NCI-H345 (cell line): Measurements from ENCODE around the gene PRODH.
"Not testable (repeated sequence)": the region's sequence is repeated elsewhere in the genome, so short reads cannot be mapped to it uniquely, and the experiment has no call there.

Source experiments
- DNase-seq: peaks from one replicate; lab custom pipeline; 2025; lab: John Stamatoyannopoulos, UW

The PRODH gene

DNA sequence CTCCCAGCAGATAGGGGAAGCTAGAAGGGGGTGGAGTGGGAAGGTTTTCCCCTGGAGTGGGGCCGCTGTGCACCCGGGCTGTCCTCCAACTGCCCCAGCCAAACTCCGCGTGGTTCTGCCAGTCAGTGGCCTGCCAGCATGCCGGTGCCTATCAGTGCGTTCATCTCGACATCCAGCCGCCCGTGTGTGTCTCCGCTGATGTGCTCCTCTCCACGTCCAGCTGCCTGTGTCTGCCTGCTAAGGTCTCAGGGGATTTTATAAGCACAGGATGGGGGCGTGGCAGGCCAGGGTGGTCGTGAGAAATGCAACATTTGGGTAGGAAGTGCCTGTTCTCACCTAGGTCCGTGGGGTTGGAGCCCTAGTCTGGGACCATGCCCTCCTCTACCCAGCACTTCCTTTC lies 17.0 kb upstream of the PRODH start:
- DNase-seq: not testable (repeated sequence)

DNA sequence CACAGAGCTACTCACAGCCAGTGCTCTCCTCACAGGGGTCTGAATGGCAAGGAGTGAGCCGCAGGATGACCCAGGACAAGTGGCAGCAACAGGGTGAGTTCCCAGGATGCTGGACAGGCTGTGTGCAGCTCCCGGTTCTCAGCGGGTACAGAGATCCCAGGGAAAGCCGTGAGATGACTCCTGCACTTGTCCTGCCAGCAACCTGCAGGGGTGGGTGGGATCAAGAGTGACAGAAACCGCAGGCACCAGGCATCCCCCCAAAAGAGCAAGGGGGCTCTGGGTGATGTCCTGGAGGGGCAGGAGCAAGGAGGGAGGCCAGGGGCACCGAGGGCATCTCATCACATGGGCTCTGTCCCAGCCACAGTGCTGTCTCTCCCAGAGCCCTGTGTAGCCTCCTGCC lies 15.9 kb upstream of the PRODH start:
- no peak for DNase-seq

DNA sequence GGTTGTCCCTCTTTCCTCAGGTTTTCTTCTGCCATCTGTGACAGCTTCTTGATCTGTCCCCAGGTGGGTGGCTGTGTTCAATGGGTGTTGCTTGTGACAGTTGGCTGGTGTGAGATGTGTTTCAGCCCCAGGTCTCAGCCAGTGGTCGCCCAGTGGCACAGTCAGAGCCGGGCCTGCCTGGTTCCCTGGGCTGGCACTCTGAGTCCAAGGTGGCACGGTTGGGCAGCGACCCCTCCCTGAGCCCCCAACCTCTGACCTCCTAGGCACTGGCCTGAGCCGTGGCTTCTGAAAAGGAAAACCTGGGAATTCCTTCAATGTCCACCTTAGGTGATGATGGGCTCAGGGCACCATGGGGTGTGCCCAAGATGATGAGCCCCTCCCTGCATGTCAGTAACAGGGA lies 14.0 kb upstream of the PRODH start:
- no peak for DNase-seq

DNA sequence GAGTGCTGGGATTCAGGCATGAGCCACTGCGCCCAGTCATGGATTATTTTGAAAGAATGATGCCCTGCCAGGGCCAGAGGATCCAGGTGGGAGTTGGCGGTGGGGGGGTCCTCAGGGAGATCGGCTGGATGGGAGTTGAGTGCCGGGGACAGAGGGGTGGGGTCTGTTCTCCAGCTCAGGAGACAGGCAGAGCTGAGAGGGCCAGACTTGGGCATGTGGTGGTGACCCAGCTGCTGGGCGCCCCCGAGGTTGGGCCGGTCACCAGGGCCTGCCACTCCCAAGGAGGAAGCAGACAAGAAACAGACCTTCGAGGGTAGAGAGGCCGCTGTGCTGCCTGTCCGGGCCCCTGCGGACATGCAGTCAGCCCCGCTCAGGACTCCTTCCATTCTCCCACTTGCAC lies 11.8 kb upstream of the PRODH start:
- DNase-seq: no peak

DNA sequence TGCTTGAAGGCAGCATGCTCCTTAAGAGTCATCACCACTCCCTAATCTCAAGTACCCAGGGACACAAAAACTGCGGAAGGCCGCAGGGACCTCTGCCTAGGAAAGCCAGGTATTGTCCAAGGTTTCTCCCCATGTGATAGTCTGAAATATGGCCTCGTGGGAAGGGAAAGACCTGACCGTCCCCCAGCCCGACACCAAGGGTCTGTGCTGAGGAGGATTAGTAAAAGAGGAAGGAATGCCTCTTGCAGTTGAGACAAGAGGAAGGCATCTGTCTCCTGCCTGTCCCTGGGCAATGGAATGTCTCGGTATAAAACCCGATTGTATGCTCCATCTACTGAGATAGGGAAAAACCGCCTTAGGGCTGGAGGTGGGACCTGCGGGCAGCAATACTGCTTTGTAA lies 11.0 kb upstream of the PRODH start:
- not testable (repeated sequence) for DNase-seq

DNA sequence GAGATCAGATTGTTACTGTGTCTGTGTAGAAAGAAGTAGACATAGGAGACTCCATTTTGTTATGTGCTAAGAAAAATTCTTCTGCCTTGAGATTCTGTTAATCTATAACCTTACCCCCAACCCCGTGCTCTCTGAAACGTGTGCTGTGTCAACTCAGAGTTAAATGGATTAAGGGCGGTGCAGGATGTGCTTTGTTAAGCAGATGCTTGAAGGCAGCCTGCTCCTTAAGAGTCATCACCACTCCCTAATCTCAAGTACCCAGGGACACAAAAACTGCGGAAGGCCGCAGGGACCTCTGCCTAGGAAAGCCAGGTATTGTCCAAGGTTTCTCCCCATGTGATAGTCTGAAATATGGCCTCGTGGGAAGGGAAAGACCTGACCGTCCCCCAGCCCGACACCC lies 2.6 kb upstream of the PRODH start:
- not testable (repeated sequence) for DNase-seq

DNA sequence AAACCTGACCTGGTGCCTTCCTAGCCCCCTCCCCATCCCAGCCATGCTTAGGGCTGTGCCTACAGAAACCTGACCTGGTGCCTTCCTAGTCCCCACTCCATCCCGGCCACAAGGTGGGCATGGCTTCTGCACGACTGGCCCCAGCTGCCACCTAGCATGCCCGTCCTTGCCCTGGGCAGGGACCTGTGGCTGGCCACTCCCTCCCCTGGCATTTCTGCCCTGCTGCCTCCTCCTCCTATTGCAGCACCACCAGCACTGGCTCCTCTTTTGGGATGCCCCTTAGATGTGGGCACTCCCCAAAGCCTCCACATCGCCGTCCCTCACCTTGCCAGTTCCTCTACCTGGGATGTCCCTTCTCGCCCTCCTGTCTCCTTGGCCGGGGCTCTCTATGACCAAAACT lies 1.4 kb downstream of the PRODH start:
- DNase-seq: not testable (repeated sequence)

DNA sequence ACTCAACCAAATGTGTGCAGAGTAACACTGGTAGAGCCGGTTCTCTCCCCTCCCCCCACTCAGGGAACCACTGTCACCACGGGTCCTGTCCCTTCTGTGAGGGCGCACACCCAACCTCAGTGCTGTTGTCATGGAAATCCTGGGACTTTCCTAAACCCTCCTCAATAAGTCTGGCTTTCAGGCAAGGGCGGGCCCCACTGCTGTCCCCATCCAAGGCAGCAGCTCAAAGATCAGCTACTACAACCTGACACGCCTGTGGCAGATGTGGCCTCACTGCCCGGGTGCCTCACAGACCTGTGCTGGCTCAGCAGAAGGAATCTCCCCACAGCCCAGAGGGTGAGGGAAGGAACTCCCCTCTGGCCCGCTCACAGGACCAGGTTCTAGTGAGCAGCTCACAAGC lies 2.2 kb downstream of the PRODH start:
- DNase-seq: no peak

DNA sequence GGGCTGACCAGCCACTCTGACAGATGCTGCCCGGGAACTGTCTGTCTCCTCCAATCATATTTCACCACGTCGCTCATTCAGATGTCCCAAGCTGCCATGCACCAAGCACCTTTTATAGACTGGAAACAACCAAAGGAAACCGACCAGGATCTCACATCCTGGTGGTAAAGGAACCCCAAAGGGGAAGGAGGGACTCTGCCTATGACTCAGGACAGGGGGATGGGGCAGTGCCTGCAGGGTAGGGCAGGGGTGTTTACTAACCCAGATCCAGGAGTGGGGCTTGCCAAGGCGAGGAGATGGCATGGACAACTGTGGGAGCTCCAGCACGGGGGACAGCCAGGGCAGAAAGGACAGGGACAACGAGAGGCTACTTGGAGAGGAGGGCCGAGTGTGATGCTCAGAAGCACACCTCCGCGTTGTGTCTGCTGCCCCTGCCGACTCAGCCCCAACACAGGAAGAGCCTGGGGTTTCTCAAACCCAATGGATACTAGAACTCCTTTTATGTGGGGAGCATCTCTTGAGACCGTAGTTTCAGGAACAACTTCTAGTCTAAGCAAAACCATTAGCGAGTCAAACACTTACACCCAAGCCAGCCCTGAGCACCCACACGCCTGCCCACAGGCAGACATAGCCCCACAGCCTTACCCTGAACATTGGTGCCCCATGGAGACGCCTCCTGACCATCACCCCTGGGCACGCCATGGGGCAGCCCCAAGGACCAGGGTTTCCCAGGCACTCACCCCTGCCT lies 4.0 kb downstream of the PRODH start:
- DNase-seq: no peak

DNA sequence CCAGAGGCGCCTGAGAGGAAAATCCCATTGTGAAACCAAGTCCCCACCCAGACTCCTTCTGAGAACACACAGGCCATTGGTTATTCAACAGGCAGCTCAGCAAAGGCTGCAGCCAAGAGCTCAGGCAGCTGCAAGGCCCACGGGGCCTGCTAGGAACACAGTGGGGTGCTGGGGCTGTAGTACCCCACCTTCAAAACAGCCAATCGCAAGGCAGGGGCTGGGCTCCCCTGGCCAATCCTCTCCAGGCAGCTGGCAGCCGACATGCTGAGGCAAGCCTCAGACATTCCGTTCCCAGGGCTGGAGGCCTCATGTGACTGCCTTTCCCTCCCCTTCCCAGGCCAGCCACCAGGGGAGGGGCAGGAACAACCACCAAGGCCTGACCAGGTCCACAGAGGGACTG lies 6.6 kb downstream of the PRODH start:
- DNase-seq: no peak

DNA sequence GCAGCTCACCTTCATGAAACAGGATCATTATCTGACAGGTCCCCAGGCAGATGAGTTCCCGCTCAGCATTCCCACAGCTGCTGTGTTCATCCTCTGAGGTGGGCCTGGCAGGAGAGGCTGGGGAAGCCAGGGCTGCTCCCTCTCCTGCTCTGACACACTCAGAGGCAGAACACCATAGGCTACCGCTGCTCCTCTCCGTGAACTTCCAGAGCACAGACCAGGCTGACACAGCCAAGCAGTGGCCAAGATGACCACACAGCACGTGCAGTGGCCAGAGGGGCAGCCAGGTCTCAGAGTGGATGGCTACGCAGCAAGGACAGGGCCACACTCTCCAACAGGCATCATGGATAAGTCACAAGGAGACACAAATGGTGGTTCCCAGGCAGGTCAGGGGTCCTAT lies 8.5 kb downstream of the PRODH start:
- no peak for DNase-seq

DNA sequence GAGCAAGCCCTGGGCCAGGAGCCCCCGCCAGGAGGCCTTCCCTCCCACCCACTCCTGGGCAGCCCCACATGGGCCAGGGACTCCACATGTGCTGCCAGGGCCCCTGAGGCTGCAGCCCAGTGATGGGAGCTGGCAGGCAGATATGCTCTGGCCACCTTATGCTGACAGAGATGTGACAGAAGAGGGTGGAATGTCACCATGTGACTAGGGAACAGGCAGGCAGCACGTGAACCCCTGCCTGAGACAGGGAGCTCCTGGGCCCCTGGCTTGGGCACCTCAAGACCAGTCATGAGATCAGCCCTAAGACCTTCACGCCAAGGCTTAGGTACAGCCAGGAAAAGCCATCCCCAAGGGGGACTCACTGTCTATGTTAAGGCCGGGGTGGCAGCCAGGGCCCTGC lies 9.1 kb downstream of the PRODH start:
- no peak for DNase-seq

DNA sequence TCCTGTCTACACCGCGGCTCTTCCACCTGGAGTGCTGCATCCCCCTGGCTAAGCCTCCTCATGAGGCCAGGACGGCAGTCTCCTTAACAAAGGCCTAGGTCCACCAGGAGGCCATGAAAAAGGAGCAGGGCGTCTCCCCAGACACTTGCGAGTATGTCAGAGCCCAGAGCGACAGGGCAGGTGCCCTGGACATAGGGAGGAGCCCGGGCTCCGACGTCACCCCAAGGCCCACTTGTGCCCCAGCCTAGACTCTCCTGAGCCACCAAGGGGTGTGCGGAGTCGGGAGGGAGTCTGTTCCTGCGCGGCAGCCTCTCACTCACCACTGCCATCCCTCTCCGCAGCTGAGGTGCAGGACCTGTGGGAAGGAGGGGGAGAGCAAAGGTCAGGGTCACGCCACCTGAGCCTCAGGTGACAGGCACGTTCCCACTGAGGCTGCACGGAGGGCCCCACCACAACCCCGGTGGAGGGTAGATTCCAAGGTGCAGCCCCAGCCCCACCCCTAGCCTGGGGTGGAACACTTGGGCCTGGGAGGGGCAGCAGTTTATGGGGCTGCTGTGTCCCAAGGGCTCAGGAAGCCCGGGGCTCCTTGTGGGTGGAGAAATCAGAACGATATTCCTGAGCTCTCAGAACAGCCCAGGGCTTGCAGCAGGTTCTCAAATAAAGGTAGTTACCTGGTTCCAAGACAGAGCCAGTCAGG lies 10.6 kb downstream of the PRODH start:
- no peak for DNase-seq

DNA sequence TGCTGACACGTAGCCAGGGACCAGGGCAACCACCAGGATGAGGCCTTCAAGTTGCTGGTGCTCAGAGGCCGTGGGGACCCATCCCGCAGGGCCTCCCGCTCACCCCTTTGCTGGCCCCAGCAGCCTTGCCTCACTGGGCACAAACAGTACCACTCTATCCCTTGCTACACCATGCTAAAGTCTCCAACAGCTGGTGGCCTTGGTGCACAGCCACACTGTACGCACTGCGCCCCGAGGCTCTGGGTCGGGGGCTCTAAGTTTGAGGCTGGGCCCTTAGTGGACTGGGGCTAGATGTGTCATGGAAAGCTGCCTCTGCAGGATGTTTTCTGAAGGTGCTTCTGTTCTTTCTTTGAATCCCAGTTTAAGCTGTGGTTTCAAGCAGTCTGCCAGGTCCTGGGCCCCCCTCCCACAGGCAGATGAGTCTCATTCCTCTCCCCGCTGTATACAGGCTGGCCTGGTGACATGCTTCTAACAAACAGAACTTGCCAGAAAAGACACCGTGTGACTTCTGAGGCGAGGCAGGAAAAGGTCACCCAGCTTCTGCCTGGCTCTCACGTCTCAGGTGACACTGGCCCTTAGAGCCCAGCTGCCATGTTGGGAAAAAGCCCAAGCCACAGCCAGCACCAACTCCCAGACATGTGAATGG lies 15.7 kb downstream of the PRODH start:
- DNase-seq: not testable (repeated sequence)

DNA sequence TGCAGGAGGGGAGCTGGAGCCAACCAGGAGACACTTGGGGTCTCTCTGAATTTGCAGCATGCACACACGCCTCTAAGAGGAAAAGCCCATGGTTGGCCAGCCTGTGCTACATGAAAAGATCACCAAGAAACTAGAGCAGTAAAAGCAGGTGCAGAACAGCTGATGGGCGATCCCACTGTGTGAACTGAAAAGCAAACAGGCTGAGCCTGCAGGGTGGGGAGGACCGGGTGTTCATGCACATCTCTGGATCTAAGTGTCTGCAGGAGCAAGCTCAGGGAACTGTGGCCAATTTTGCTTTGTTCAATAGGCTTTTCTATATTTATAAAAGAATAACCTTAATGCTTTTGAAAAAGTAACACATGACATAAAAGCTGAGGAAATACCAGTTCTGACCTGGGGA lies 18.3 kb downstream of the PRODH start:
- DNase-seq: not testable (repeated sequence)

DNA sequence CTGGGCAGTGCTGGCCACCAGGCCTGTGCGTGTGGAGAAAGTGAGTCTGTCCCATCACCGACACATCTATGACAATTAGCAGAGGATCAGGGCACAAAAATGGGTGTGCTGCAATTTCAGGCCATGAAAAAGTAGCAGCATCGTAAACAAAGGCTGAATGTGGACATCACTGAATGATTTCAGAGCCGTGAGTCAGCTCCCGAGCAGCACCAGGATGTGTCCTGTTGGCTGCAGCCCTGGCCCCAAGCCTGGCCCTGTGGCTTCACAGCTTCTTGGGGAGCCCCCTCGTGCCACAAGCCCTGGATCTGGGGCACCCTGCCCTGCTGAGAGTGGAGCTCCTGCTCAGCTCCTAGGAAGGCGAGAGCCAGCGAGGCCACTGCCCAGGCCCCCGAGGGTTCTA lies 20.5 kb downstream of the PRODH start:
- not testable (repeated sequence) for DNase-seq

DNA sequence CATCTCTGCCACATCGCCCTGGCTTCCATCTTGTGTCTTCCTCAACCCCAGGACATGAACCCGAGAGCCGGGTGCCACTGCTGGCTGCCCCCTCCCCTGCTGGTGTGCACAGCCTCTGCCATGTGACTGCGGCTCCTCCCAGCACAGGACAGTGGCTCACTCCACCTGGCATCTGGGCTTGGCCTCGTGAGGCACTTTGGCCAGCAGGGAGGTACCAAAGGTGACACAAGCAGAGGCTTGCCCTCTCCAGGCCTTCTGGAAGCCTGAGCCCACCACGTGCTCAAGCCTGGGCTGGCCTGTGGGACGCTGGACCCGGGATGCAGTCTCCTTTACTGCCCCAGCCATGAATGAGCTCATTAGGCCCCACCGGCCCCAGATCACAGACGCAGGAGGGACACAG lies 21.5 kb downstream of the PRODH start:
- not testable (repeated sequence) for DNase-seq

DNA sequence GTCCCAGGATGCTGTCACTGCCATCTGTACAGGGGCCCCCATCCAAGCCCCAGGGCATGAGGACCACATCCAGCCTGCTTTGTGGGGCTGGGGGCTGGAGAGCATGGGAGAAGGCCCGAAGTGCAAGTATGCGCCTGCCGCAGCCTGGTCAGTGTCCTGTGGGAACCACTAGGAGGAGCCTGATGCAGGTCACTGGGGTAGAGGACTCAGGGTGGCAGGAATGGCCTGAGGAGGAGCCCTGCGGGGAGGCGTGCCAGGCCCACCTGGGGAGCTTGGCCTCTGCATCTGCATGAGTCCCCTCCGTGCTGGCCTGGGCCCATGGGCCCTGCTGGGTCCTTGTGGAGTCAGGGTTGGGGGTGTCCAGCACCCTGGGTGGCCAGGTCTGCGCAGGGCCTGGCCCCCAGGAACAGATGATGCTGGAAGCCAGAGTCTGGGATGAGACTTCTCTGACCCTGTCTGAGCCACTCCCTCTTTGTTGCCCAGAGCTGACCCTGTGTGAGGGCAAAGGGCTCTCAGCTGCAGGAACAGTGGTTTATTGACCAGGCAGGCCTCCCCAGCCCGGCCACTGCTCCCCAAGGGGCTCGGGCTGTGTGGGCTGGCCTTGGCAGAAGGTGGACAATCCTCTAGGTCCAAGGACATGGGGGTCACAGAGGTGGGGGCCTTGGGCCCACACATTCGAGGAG lies 23.7 kb downstream of the PRODH start:
- DNase-seq: not testable (repeated sequence)

DNA sequence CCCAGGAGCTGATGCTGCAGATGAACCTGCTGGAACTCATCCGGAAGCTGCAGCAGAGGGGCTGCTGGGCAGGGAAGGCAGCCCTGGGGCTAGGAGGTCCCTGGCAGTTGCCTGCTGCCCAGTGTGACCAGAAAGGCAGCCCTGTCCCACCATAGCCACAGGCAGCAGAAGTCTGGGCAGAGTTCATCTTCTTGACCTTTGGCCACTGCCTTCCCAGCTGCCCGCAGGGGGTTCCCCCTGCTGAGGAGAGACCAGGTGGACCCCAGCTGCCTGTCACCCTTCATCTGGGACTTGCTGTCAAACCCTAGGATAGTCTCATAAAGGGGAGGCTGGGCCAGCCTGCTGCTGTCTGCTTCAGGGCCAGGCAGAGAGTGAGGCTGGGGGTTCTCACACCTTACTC lies 24.6 kb downstream of the PRODH start:
- not testable (repeated sequence) for DNase-seq

DNA sequence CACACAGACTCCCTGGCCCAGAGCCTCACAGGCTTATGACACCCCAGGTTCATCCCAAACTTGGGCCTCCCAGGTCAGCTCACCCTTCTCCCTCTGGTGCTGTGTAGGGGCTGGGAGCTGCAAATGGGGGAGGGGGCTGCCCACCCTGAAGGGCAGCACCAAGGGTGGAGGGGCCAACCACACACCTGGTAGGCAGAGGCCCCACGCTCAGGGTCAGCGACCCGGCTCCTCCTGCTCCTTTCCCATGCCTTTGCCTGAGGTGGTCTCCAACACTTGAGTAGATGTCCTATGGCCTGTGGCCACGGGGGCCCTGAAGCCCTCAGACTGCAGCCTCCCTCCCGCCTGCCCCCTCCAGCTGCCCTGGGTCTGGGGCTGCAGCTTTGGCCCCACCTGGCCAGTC lies 26.5 kb downstream of the PRODH start:
- no peak for DNase-seq

DNA sequence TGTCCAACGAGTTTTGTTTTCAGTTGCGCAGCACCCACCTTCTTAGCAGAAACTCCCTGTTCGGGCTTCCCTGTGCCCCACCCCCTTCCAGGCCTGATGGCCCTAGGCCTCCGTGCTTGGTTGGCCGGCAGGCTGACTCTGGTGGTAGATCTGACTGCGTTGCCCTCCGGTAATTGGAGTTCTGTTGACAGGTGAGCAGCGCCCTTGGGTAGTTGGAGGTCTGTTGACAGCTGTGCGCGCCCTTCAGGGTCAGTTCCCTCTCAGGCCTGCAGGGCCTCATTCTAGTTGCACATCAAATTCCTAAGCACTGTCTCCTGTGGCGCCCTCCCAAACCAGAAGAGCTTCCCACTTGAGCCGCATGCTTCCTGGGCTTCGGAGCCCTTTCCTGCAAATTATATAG lies 29.2 kb downstream of the PRODH start:
- DNase-seq: no peak

DNA sequence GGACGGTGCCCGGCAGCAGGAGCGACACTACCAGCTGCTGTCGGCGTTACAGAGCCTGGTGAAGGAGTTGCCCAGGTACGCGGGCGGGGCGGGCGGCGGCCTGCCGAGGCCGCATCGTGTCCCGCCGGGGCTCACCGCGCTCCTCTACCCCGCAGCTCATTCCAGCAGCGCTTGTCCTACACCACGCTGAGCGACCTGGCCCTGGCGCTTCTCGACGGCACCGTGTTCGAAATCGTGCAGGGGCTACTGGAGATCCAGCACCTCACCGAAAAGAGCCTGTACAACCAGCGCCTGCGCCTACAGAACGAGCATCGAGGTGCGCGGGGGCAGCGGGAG lies 29.7 kb downstream of the PRODH start:
- not testable (repeated sequence) for DNase-seq
